DMS53 (cell line): ENCODE measurements around the gene CMTM3.
"Not testable (repeated sequence)": the region's sequence is repeated elsewhere in the genome, so short reads cannot be mapped to it uniquely, and the experiment has no call there.

Source experiments
- DNase-seq: peaks from one replicate; lab custom pipeline; 2025; lab: John Stamatoyannopoulos, UW

CMTM3 gene

DNA sequence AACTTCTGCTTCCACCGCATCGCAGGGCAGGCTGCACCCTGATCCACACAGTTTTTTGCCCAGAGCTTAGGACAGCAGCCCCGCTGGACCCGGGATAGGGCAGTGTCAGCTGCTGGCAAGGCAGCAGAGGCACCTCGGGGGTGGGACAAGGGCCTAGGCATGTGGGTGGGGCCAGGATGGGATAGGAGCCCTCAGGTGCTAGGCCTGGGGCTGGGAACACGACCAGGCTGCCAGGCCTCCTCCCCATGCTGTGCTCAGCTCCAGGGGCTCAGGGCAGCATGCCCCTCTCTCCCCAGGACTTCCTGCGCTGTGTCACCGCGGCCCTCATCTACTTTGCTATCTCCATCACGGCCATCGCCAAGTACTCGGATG, 4.6 kb downstream of the CMTM3 start:
- no peak for DNase-seq

- no peak for DNase-seq
These were observed 5.8 kb downstream of the CMTM3 start for GRCh38 chr16:66610111-66610820.

DNA sequence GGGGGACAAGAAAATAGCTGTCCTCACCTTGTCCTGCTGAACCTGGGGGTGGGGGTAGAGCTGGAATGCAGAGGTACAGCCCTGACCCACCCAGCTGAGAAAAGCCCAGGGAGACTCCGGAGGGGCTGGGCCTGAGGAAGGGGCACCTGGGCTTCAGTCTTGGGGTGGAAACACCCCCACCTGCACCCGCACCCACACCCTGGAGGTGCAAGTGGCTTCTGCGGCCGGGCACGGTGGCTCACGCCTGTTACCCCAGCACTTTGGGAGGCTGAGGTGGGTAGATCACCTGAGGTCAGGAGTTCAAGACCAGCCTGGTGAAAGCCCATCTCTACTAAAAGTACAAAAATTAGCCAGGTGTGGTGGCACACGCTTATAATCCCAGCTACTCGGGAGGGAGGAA, 7.4 kb downstream of the CMTM3 start:
- DNase-seq = not testable (repeated sequence)

DNA sequence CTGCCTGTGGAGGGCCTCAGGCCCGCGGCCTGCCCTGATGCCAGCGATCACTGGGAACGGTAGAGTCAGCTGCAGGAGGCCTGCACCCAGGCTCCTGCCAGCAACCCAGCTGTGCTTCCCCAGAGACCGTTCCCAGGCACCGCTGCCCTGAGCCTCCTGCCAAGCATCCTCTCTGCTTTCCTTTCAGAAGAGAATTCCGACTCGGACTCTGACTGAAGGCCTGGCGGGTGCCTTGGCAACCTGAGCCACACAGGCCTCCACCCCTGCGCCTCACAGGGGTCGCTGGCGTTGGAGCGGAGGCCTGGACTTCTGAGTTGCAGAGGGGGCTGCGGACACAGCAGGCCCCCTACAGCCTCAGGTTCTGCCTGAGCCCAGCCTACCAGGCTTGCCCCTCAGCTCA, 7.9 kb downstream of the CMTM3 start:
- DNase-seq = no peak

DNA sequence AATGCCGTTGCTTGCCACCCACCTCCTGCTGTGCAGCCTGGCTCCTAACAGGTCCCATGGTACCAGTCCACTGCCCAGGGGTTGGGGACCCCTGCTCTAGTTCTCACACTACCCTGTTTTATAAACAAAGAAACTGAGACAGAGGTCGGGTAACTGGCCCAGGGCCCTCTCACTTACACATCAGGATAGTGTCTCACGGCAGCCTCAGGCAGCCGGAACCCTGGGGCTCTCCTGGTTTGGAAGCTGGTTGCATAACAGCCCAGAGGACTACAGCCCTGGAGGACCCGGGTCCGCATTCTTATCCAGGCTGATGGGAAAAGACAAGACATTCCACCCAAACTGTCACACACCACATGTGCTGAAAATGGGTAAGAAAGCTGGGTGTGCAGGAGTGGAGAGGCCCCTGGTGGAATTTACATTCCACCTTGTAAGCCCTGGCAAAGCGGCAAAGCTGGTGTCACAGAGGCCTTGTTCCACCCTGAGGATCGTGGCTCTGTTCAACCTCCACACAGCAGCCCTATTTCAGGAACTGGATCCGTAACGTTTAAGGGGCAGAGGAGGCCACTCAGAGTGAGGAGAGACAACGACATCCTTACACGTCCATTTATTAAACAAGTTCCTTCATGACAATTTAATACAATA, 9.8 kb downstream of the CMTM3 start:
- no peak for DNase-seq

- DNase-seq = no peak
These were observed 11.7 kb downstream of the CMTM3 start for GRCh38 chr16:66616169-66616568.

GRCh38 chr16:66616592-66616991, 12.1 kb downstream of the CMTM3 start:
- no peak for DNase-seq

- DNase-seq = no peak
These were observed 12.5 kb downstream of the CMTM3 start for GRCh38 chr16:66617010-66617434.

DNA sequence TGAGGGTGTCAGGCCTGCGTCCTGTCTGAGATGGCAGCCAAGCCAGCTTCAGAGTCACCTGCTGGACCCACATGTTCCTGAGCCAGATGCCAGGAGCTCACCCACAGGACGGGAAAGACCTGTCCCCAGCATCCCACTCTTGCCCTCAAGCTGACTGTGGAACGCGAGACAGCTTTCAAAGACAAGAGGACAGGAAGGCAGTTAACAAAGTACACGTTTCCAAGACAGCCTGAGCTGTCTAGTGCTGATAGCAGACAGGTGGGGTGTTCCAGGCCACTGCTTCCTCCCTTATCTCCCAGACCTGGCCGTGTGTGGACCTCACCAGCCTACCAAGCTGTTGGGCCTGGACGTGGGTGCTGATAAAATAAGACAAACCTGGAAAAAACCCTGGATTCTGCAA, 13.2 kb downstream of the CMTM3 start:
- DNase-seq = no peak

- no peak for DNase-seq
These were observed 14.3 kb downstream of the CMTM3 start for GRCh38 chr16:66618588-66619375.

DNA sequence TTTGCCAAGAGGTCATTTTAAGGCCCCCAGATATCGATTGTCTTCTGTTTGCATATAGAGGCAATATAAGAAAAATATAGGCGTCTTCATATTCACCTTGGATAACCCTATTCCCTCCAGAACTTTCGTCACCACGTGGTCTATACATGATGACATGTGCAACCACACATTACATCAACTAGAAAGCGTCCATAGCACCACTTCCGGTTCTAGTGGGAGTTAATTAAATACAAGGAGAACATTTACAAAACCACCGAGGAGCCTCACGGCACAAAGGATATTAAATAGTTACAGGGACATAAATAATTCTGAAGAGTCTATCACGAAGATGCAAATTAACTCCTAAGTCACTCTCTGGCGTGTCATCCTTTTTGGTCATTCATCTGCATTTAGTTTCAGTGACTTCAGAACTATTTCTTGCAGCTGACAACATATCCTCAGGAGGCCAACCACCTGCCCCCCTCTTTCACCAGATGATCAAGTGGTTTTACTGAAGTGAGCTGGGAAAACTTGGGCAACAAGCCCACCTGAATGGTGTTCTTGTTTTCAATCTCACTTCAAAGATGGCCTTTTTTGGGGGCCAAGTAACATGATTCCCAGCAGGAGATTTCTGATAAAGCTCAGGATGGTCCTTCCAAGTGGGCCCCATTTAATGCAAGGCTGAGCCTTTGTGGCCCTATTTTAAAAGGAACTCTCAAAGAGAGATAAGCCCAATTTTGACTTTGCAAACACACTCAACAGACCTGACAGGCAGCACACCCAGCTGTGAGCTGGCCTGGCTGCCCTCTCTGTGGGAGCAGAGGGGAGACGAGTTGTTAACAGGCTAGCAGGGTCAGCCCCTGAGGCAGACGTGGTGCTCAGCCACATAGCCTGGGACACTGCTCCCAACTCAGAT, 15.3 kb downstream of the CMTM3 start:
- no peak for DNase-seq

DNA sequence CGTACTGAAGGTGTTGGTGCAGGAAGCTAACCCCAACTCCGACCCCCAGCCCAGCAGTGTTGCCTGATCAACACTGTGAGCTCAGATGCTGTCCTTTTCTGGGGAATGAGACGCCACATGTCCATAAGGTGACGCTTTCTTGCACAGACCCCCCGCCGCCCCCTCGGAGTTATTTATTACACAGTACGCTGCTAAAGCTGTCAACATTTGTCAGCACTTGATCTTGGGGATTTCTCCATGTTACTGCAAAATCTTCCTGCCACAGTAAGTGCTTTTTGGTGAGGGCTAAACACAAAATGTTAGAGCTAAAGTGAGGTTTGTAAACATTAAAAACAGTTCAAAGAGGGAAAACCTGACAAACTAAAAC, 15.9 kb downstream of the CMTM3 start:
- DNase-seq = no peak

- no peak for DNase-seq
These were observed 17.5 kb downstream of the CMTM3 start for GRCh38 chr16:66621973-66622372.

DNA sequence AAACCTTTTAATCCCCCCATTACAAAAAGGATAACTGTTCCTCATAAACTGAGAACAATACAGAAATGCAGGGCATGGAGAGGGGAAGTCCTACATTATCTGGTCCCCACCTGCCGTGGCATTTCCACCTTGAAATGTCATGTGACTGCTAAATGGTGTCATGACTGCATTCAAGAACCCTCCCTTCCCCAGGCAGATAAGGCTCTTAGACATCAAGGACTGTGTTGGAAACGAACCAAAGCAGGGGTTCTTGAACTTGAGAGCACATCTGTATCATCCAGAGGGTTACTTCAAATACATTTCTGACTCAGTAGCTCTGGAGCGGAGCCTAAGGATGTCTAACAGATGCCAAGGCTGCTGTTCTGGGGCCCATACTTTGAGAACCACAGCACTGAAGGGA, 18.4 kb downstream of the CMTM3 start:
- DNase-seq = no peak

GRCh38 chr16:66623755-66624154, 19.3 kb downstream of the CMTM3 start:
- DNase-seq = no peak

- not testable (repeated sequence) for DNase-seq
These were observed 23.3 kb downstream of the CMTM3 start for GRCh38 chr16:66627611-66628378.

DNA sequence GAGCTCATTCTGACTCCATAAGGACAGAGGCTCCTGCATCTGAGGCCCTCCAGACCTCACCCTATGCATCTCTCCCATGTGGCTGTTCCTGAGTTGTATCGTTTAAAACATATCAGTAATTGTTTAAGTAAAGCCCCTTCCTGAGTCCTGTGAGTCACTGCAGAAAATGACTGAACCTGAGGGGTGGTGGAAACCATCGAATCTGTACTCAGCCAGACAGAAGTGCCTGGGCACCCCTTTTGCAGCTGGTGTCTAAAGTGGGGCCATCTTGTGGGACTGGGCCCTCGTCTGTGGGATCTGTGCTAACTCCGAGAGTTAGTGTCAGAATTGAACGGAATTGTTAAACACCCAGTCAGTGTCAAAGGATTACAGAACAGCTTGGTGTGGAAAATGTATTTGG, 25.4 kb downstream of the CMTM3 start:
- DNase-seq = no peak

DNA sequence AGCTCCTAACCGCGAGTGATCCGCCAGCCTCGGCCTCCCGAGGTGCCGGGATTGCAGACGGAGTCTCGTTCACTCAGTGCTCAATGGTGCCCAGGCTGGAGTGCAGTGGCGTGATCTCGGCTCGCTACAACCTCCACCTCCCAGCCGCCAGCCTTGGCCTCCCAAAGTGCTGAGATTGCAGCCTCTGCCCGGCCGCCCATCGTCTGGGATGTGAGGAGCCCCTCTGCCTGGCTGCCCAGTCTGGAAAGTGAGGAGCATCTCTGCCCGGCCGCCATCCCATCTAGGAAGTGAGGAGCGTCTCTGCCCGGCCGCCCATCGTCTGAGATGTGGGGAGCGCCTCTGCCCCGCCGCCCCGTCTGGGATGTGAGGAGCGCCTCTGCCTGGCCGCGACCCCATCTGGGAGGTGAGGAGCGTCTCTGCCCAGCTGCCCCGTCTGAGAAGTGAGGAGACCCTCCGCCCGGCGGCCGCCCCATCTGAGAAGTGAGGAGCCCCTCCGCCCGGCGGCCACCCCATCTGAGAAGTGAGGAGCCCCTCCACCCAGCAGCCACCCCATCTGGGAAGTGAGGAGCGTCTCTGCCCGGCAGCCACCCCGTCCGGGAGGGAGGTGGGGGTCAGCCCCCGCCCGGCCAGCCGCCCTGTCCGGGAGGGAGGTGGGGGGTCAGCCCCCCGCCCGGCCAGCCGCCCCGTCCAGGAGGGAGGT, 26.2 kb downstream of the CMTM3 start:
- not testable (repeated sequence) for DNase-seq

- not testable (repeated sequence) for DNase-seq
These were observed 27.1 kb downstream of the CMTM3 start for GRCh38 chr16:66631558-66631957.

DNA sequence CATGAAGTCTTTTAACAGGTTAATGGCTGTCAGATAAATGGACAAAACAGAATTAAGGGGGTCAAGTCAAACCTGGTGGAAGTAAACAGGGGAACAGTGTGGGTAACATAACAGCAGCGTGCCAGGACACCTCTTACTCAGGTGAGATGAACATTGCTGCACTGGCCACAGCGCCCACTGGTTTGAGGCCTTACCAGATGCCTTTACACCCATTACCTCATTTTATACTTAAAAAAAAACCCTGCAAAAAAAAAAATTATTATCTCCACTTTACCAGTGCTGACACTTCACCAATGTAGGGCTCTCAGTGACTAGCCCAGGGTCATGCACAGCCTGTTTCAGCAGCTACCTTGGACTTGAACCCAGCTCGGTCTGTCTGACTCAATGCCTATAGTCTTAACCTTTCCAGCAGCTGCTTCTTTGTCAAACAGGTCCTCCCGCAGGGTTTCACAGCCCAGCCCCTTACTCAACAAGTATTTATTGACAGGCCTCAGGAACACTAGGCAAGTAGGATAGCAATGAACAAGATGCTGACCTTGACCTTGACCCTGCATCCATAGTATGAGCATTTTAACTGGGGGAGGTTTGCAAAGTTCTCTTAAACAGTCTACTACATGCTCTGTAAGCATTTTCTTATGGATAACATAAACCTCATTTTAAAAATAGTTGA, 30.2 kb downstream of the CMTM3 start:
- DNase-seq = no peak
